ENCODE results near the gene GALT. TPM values are rescaled to one million over a fixed set of nuclear protein-coding genes. Genes with fewer than 3 reads are reported as not detected.

Gene GALT
- total RNA-seq, 1 donor from 2014 or later = 35.5 TPM

DNA sequence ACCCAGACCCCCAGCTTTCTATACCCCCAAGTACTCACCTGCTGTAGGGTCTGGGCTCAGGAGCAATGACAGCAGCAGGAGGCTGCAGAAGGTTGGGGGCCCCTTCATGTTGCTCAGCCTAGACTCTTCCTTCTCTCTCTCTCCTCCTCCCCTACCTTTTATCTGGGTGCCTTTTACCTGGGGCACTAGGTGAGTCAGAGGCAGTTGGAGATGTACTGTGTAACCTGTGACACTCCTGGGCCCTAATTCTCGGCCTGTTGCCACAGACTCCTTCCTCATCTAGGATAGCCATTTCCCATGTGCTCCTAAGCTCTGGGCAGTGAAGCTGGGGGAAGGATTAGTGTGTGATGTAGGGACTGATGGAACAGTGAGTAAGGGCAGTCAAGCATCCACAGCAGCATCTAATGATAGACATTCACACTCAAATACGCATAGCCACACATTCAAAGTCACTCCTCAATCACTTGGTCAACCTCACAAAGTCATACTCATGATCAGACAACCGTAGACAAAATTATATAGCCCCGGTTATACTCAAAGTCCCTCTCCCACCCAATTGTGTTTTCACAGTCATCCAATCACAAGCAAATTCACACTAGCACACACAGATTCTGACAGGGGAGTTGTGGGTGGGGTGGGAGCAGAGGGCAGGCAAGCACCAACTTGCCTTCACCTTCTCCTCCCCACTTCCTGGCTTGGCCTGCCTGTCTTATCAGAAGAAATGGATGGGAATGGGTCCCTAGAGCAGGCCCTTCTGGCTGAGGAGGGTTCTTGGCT lies 16.2 kb downstream of the GALT start, which contains the start of gene CCL27:
Gene CCL27 (minus strand): TSS at position 132 of the 777 bp plus-strand sequence. CDS start 24 bp downstream, at position 108.
- no peak within 1 kb of the TSS for H3K4me3 Mint-ChIP-seq (ENCODE audit: unreplicated experiment)
- DNase-seq (ENCODE audit: low spot score) = no peak
- no peak for TF ChIP-seq CTCF (IDR thresholded peaks at IDR 0.05)
- no peaks in the 10 kb centered on the region for H3K9me3 Mint-ChIP-seq (ENCODE audit: low read depth)
- no peaks in the 10 kb centered on the region for H3K27me3 Mint-ChIP-seq (ENCODE audit: low read depth)
- peaks cover 20% of the 10 kb centered on the region for H3K4me1 Mint-ChIP-seq (ENCODE audit: low read depth)
- no peak within 1 kb of the TSS for H3K27ac Mint-ChIP-seq (ENCODE audit: unreplicated experiment)
- peaks cover 2% of the 10 kb centered on the region for H3K36me3 Mint-ChIP-seq (ENCODE audit: low read depth)

- H3K4me1 Mint-ChIP-seq (ENCODE audit: low read depth) = peaks cover 20% of the 10 kb centered on the region
- no peak for TF ChIP-seq CTCF (IDR thresholded peaks at IDR 0.05)
- H3K36me3 Mint-ChIP-seq (ENCODE audit: low read depth) = peaks cover 2% of the 10 kb centered on the region
- no peak for DNase-seq (ENCODE audit: low spot score)
- no peaks in the 10 kb centered on the region for H3K27me3 Mint-ChIP-seq (ENCODE audit: low read depth)
- no peak overlapping the region for H3K27ac Mint-ChIP-seq (ENCODE audit: unreplicated experiment)
- no peak overlapping the region for H3K4me3 Mint-ChIP-seq (ENCODE audit: unreplicated experiment)
- H3K9me3 Mint-ChIP-seq (ENCODE audit: low read depth) = no peaks in the 10 kb centered on the region
These were observed 16.8 kb downstream of the GALT start for GRCh38 chr9:34663303-34663605.

DNA sequence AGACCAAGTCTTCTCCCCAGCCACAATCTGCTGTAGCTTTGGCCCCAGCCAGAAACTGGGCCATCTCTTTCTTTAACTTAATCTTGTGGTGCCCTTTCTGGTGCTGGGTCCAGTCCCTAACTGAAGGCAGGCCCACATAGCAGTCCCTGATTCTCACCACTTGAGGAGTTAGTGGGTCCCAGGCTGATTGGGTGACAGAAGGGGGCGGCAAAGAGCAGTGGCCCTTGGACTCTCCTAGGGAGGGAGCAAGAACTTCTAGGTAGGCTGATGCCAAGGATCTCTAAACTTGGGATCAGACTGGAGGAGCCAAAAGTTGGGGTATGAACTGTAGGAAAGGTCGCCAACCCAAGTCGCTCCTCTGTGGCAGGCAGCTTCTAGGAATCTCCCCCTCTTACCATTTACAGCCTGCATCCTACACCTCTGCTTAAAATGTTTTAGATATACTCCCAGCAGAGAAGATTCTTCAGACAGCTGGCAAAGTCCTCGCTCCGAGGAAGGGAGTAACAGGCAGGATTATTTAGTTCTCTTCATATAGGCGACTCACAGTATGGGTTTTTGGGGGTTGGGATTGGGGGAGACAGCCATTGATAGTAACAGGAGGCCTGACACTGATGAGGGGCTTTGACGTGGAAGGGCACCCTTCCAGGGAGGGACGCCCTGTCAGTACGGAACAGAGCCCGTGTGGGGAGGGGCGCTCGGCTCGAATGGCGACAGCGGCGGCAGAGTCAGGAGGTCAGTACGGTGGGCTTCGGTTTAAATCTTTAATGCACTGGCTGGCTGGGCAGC lies 18.0 kb downstream of the GALT start:
- no peak for DNase-seq (ENCODE audit: low spot score)
- H3K4me3 Mint-ChIP-seq (ENCODE audit: unreplicated experiment) = peak overlapping the region; percentile 91
- H3K9me3 Mint-ChIP-seq (ENCODE audit: low read depth) = no peaks in the 10 kb centered on the region
- H3K4me1 Mint-ChIP-seq (ENCODE audit: low read depth) = peaks cover 20% of the 10 kb centered on the region
- no peaks in the 10 kb centered on the region for H3K27me3 Mint-ChIP-seq (ENCODE audit: low read depth)
- peaks cover 4% of the 10 kb centered on the region for H3K36me3 Mint-ChIP-seq (ENCODE audit: low read depth)
- peak overlapping the region; percentile 97 for H3K27ac Mint-ChIP-seq (ENCODE audit: unreplicated experiment)
- TF ChIP-seq CTCF (IDR thresholded peaks at IDR 0.05) = peak; percentile 84

GRCh38 chr9:34665067-34665380 lies 18.5 kb downstream of the GALT start:
- Mint-ChIP-seq H3K4me1 (ENCODE audit: low read depth) (peaks cover 20% of the 10 kb centered on the region), H3K27ac (ENCODE audit: unreplicated experiment) (peak overlapping the region; percentile 97), H3K27me3 (ENCODE audit: low read depth) (no peaks in the 10 kb centered on the region), H3K36me3 (ENCODE audit: low read depth) (peaks cover 4% of the 10 kb centered on the region), H3K9me3 (ENCODE audit: low read depth) (no peaks in the 10 kb centered on the region), H3K4me3 (ENCODE audit: unreplicated experiment) (peak overlapping the region; percentile 91)
- TF ChIP-seq CTCF (IDR thresholded peaks at IDR 0.05) = no peak
- no peak for DNase-seq (ENCODE audit: low spot score)

DNA sequence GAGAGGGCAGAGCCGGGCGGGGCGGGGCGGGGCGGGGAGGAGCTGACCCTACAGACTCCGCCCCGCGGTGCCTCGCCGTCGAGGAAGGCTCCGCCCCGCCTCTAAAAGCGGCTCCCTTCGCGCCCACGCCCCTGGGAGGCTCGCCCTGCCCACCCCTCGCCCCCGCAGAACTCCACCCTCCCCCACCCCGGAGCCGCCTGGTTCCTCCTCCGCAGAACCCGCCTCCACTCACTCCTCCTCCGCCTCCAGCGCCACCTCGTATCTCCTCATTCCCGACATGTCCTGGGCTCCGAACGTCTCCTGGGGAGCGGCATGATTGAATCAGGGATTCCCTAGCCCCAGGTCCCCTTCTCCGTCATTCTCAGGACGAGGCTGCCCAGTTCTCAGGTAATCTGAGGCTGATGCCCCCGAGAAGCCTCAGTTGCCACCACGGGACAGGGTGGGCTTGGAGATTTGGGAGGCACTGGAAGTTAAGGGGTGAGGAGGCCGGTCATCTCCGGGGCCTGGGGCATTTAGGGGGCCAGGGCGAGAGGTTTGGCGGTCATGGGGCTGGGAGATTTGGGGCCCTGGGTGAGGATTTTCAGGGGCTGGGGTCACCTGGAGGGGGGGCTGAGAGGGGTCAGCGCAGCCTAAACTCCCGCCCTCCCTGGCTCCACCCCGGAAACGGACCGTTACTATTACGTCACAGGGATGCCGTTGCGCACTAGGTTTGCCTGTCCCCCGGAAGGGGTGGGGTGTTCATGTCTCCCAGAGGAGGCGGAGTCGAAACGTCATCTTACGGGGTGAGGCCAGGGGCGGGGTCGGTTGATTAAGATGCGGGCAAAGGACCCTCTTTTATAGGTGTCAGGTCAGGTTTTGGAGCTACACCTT lies 19.1 kb downstream of the GALT start:
- H3K27me3 Mint-ChIP-seq (ENCODE audit: low read depth) = no peaks in the 10 kb centered on the region
- peak overlapping the region; percentile 91 for H3K4me3 Mint-ChIP-seq (ENCODE audit: unreplicated experiment)
- H3K9me3 Mint-ChIP-seq (ENCODE audit: low read depth) = no peaks in the 10 kb centered on the region
- no peak for DNase-seq (ENCODE audit: low spot score)
- TF ChIP-seq CTCF (IDR thresholded peaks at IDR 0.05) = no peak
- H3K36me3 Mint-ChIP-seq (ENCODE audit: low read depth) = peaks cover 2% of the 10 kb centered on the region
- peaks cover 20% of the 10 kb centered on the region for H3K4me1 Mint-ChIP-seq (ENCODE audit: low read depth)
- H3K27ac Mint-ChIP-seq (ENCODE audit: unreplicated experiment) = peak overlapping the region; percentile 97

All from chondrocyte (in vitro differentiated cells).